H1 (cell line): ENCODE measurements around the gene SERPING1. TPM values are rescaled to one million over a fixed set of nuclear protein-coding genes. Genes with fewer than 3 reads are reported as not detected.

ENCODE experiments used
- CREB1 ChIP-seq: IDR thresholded peaks from 2 replicates; pipeline ENCODE4 v1.6.1; 2012; ENCODE audit warnings: inconsistent platforms
- EGR1 ChIP-seq: IDR thresholded peaks from 2 replicates; pipeline ENCODE4 v1.6.1; 2011; ENCODE audit warnings: low read depth, low read length, borderline replicate concordance
- KDM4A ChIP-seq: IDR thresholded peaks from one replicate; pipeline ENCODE4 v1.7.1; 2012; ENCODE audit warnings: low read depth, mild to moderate bottlenecking, moderate library complexity, low read length, inconsistent platforms; ENCODE audit not compliant: severe bottlenecking
- SIX5 ChIP-seq: IDR thresholded peaks from 2 replicates; pipeline ENCODE4 v1.6.1; 2011; ENCODE audit warnings: mild to moderate bottlenecking, low read depth, low read length
- YY1 ChIP-seq: IDR thresholded peaks from 2 replicates; pipeline ENCODE4 v1.6.1; 2011; ENCODE audit warnings: low read depth, mild to moderate bottlenecking, low read length
- polyA plus RNA-seq, 7 experiments: library from polyadenylated mRNA; depleted of rRNA in 3 of 7; stranded (reverse) in 5 of 7; unstranded in 2 of 7; fragments of >200 nt in 5 of 7; fragments of 200-250 nt in 2 of 7; gene quantifications; 1 replicate in 5 of 7; 2 replicates in 1 of 7; 4 replicates in 1 of 7; pipeline versions ENCODE4 v1.2.1 to v1.2.3, GENCODE V29; 2011 to 2013; ENCODE audit warnings: missing spikeins in 2 of 7, mixed read lengths in 2 of 7
- total RNA-seq: library from RNA; stranded (reverse); fragmentation: NEBNext Ultra II Directional; extraction: Animal tissue kit (Norgen Biotek cat#: 25700); gene quantifications from 2 replicates; pipeline ENCODE4 v1.2.1, GENCODE V29; 2021

The SERPING1 gene
- total and polyA plus RNA-seq, 2 of the 8 experiments (the other 6 are each of a cell fraction or from before 2014, with no cell fraction given) = 50.9 to 54.8 TPM

DNA sequence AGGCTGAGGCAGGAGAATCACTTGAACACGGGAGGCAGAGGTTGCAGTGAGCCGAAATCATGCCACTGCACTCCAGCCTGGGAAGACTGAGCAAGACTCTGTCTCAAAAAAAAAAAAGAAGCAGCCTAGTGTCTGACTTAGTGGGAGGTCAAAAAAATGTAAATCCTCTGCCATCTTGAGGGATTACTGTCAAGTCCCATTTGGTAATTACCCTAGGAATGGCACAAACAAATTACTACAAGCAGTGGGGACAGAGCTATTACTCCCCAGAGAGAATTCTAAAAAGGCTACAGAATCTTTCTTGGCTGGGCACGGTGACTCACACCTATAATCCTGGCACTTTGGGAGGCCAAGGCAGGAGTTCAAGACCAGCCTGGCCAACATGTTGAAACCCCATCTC is 3.8 kb downstream of the SERPING1 start (continued):
- TF ChIP-seq YY1 (no peak), CREB1 (no peak), EGR1 (no peak), KDM4A (no peak), SIX5 (no peak)
